NCI-H2107 treated with DMSO at 0.1 percent for 48 hours (cell line): Measurements from ENCODE around the gene PTPRN2.

Experiments used
- DNase-seq: peaks from one replicate; lab custom pipeline; 2025; ENCODE audit not compliant: unreplicated experiment; lab: John Stamatoyannopoulos, UW

PTPRN2 gene

DNA sequence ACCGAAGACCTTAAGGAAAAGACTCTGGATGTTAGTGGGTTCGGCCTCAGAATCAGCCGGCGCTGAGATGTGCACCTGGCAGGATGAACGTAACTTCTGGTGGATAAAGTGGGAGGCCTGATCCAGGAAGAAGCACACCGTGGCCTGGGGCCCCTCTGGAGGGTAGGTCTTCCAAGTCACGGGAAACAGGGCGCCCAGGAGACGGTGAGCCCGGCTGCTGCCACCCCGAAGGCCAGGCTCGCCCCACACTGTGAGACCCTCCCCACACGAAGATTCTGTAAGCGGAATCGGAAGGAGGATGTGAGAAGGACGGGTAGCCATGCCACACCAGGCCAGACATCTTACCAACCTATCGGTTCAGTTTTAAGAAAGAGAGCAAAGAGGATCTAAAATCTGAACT, 971.8 kb downstream of the PTPRN2 start:
- no peak for DNase-seq

DNA sequence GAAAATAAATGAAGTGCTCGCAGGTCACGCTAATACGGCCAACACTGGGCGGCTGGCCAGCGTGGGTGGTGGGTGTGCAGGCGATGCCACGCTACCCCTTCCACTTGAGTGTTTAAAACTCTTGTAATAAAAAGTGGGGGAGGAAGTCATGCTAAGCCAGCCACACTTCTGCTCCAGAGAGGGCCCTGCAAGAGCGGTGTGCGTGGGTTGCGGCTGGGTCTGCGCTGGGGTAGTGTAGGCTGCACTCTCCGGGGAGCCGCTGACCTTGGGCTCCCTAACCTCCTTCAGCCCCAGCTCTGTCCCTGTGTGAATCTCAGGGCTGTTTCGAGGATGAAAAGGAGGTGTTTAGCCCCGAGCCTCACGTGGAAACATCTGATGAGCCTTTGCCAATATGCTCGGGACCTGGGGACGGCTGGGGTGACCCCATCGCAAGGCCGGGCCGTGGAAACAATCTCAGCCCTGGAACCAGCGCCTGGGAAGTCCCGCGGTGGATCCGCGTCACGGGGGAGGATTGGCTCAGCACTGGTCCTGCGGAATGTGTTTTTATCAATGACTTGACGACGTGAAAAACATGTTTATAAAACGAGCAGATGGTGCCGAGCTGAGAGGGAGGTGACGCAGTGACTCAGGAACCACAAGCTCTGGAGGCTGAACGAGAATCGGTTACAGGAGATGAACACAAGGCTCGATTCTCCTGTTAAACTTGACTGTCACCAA, 972.4 kb downstream of the PTPRN2 start:
- no peak for DNase-seq

DNA sequence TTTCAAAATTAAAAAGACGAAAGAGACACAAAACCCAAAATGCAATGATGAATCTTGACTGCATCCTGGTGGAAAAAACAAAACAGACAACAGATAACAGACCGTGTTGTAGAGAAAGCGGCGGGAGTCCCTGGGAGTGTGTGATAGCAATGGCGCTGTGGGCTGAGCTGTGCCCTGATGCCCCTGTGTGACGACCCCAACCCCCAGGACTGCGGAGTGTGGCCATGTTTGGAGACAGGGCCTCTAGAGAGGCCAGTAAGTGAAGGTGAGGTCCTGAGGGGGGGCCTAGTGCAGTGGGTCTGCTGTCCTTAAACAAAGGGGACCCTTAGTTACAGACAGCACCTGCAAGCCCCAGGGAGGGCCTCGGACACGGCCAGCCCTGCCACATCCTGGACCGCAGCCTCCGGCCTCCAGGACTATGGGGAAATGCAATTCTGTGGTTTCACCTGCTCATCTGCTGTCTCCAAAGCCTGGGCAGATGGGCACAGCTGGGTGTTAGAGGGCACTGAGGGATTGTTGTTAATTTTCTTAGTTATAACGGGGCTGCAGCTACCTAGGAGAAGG, 973.1 kb downstream of the PTPRN2 start:
- no peak for DNase-seq

DNA sequence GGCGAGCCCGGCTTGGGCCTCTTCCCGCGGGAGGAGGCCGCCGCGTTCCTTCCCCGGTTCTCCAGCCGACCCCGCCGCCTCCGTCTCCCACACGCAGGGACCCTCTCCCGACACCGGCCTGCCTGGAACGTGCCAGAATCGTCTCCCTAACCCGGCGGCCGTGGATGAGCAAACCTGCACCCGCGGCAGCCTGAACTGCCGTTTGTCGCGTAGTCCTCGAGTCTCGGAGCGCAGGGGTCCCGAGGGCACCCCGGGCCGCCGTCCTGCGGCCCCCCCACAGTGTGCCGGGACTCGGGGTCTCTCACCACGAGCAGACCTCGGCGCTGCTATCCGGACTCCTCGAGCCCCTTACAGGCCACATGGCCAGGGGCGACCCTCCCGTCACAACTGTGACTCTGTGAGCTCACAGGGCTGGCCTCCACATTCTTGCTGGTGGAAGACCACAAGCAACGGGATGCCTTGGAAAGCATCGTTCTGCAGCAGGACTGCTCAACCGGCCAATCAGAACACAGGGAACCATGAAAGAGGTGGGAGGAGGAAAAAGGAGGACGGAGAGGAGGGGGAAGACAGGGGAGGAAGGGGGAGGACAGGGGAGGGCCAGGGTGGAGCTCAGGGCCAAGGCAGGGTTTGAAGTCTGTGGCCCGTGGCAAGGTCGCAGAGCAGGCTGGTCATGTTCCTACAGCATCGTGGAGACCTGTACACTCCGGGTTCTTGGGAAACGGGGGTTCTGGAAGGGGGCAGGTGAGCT, 973.9 kb downstream of the PTPRN2 start:
- DNase-seq, result no peak

DNA sequence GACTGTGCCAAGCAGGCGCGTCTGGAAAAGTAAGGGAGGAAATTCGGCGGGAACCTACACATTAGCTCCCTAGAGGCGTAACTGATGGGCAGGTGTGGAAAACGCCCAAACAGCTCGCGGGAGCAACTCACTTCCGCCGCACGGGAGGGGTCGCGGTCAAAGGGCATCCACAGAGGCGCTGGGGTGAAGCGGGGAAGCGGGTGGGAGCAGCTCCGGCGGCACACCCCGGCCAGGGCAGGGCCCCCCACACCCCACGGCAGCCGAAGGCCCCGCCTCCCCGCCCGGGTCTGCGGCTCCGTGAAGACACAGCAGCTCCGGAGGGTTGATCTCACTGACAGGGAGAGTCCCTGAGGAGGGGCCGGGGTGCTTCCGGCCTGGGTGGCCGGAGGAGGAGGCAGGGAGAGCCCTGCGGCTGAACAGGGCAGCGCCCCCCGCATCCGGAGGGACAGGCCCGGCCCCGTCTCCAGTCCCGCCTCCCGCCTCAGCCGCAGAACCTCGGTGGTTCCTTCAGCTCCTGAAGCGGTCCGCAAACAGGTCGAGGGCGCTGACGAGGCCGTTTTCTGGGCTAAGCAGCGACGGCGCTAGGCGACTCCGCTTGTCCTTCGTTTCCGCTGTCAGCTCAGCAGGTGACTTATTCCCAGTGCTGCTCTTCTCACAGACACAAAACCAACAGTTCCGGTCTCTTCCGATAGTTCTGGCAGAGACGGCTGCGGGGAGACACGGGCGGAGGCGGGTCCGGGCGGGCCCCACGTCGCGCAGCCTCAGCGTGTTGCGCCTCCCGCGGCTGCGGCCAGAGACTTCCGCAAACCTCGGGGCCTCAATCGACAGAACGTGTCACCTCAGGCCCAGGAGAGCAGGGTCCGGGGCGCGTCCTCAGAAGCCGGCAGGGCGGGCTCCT, 974.7 kb downstream of the PTPRN2 start:
- no peak for DNase-seq

DNA sequence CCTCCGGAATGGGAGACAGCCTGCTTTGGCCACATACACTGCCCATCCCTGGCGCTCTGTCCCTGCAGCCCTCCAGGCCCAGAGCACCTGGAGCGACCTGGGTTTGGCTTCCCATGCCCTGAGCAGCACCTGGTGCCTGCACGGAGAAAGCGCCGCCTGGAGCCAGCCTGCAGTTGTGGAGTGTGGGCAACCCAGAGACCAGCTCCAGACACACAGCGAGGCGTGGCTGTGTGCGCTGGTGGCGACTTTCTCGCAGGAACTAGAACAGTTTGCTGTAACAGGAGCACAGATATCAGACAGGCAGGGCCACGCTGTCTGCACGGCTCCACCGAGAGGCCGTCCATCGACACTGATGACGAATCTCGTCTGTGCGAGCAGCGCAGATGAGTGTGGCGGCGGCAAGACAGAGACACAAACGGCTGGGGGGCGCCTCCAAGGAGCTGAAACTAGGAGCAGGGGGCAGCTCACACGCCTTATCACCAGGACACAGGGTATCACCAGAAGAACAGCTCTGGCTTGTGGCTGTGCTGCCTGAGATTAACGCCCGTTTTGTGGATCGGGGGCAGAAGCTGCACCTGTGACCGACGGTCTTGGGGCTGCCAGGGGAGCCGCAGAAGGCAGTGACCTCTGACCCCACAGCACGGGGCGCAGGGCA, 975.5 kb downstream of the PTPRN2 start:
- no peak for DNase-seq

DNA sequence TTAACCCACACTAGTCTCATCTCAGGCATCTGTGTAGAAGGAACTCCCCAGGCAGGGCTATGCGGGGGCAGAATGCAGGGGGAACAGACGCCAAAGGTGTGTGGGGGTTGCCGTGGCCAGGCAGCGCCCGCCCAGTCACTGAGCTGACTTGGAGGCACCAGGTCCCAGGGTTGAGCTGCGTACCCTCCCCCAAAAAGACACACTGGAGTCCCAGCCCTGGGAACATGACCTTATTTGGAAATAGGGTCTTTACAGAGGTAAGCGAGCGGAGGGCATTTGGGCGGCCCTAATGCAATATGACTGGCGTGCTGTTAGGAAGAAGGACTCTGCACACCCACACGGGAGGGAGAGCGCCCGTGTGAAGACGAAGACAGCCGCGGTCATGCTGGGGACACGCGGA, 976.3 kb downstream of the PTPRN2 start:
- DNase-seq, result no peak

DNA sequence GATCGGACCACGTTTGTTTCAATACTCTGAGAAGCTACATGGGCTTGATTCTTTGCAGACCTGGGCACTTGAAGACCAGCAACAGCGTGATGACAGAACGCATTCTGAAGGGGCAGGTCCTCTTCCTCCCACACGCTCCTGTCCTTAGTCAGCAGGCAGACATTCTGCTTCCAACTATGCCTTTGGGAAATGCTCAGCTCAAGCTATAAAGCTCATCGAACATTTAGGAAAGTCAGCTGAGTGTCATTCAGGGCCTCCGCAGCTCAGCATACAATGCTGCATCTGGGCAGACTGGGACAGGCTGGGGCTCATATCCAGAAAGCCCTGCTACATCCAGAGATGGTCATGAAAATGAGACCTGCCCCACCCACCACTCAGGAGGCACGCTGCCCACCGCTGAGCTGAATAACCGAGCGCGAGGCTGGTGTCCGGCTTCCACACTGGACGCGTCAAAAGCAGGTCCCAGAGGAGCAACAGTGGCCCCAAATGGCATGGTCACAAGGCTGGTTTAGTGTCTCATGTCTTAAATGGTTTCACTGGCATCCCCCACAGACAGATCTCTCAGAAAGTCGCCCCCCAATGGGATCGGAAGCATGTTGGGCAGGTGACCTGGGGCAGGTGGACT, 976.8 kb downstream of the PTPRN2 start:
- DNase-seq, result no peak

DNA sequence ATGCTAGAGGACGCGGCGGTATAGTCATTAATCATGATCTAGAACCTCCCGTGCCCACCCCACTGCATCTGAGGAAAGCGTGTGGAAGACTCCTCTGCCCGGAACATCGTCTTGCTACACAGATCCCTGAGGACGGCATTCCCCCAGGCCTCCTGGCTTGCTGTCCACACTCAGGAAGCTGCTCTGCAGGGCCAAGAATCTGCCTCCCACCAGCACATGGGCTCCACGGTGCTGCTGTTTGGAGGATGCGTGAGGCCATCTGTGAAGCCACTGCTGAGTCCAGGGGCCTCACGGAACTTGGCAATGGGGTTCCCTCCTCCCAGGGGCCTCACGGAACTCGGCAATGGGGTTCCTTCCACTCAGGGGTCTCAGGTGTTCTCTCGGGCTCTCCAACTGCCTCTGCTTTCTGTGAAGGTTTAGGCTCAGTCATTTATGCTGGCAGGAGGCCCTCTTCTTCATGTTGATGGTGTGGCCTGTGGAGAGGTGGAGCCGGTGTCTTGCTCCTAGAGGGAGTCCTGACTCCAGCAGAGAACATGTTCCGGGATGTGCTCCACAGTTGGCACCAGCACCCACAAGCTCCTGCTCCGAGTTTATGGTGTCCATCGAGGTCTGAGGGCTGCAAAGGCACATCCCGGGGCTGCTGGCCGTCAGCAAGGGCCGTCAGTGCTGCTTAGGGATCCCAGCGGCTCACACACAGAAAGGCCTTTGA, 977.5 kb downstream of the PTPRN2 start:
- no peak for DNase-seq

DNA sequence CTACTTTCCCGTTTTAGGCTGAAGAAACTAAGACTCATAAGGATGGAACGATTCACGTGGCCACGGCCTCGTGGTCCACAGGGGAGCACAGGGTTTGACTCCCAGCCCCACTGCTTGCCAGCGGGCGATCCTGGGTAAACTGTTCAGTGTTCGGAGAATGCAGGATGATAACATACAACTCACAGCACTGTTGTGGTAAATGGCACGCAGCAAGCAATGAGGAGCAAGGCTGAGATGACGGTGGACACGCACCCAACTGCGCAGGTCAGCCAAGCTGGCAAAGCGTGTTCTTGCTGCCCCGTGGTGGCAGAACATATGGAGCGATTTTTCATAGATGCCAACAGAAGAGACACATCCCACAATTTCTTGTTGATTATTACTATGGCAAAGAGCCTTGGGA, 978.1 kb downstream of the PTPRN2 start:
- DNase-seq, result no peak

DNA sequence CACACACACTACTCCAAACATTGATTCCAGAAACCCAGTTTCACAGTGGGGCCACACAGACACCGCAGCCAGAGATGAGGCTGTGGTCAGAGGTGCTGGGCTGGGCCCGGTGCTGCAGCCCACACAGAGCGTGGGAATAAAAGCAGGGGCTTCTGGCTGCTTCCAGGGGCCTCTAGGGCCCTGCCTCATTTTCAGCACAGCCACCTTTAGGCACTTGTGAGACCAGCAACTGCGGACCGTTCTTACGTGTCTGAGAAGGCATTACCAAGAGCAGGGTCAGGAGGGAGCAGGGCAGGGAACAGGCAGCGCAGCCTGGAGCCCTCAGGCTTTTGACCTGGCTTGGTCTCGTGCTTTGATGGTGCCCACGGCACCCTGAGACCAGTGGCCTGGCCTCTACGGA, 980.4 kb downstream of the PTPRN2 start:
- no peak for DNase-seq

DNA sequence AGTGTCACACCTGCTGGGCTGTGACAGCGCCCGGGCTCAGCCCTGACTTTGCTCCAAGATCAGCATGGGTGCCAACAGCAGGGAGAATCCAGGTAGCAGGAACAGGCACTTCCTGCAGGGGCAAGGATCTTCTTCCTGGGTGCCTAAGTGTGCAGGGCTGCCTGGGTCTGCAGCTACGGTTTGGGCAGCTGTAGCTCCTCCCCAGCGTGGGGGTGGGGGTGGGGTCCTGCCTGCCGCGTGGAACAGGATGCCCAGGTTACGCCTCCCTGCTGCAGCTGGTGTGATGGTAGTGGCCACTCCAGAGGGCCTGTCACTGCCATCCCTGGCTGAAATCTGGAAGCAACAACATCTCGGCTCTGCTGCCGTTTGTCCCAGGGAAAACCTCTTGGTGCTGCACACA, 981.5 kb downstream of the PTPRN2 start:
- DNase-seq, result no peak

DNA sequence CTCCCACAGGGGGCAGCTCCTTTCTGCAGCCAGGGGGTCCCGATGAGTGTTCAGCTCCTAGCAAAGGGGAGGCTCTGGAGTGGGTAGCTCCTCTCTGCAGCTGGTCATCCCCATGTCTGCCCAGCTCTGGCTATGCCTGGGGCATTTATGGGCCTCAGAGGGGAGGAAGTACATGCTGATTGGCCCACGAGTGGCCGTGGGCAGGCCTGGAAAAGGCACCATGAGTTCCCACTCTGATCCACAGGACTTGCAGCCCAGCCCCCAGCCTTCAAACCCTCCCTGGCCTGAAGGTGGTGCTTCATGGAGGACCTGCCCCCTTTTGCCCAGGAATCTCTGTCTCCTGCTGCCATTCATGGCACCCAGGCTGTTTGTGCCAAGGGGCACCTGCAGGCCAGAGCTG, 982.0 kb downstream of the PTPRN2 start:
- DNase-seq, result no peak

DNA sequence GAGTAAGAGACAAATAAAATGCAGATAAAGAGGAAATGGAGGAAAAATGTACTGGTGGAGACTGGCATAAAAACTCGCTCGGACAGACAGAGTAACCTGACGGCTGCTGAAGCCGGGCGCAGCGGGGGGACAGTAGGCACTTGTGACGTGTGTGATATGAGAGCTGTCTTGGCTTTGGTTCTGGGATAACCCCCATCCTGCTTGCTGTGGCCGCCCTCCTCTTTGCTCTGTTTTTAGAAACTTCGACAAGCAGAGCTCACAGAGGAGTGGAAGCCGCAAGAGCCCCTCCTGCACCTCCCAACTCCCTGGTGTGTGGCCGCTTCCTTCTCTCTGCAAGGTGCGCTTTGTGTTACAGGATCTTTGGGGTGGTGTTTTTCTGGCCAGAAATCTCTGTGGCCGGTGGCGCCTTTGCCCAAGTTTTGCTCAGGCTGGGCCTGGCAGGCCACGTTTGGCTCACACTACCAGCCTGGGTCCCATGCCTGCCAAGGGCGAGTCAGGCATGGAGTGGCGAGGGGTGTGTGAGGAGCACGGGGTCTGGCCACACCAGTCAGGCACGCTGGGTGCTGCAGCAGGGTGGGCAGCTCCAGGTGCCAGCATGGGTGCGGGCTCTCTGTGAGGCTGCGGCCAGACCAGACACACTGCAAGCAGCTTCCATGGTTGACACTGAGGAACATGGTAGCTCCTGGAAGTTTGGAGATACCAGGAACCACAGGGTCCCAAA, 982.8 kb downstream of the PTPRN2 start:
- no peak for DNase-seq

DNA sequence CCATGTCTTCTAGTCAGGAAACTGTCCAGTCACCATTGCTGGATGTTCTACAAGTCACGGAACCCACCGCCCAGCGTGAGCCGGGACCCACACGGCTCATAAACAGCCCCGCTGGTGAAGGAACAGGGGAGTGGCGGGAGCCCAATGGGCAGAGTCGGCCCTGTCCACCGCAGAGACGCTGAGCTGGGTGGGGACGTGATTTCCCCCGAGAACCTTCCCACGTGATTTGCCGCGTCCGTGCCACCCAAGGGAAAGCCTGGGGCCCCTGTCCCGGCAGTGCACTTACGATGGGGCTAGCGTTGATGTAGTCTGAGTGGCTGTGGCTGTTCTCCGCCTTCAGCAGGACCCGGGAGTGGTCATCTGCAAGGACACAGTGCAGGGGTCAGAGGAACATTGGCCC, 983.9 kb downstream of the PTPRN2 start:
- no peak for DNase-seq

DNA sequence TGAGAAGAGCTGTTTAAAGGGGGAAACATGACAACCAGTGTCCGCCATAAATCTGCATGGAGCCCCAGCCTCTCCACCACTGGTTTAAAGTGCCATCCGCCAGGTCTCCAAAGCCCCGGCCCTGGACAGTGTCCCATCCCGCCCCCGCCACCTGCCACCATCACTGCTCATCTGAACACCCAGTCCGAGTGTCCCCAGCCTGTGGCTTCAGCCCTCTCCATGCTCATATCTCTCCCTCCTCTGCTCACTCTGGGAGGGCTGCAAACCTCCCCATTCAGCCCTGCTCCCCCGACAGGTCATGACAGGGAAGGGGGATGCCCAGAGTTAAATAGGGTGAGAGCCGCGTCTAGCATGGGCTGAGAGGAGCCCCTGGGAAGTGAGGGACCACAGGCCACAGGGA, 984.6 kb downstream of the PTPRN2 start:
- no peak for DNase-seq

DNA sequence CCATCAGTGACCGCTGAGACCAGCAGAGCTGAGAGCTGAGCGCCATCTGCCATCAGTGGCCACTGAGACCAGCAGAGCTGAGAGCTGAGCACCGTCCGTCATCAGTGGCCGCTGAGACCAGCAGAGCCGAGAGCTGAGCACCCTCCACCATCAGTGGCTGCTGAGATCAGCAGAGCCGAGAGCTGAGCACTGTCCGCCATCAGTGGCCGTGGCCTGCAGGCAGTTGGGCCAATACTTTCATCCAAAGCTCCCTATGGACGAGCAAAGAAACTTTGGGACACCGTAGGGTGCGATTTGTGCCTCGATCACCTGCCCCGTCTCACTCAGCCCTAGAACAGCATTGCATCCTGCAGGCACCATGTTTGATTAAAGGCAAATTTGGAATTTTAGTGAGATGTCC, 985.0 kb downstream of the PTPRN2 start:
- no peak for DNase-seq

DNA sequence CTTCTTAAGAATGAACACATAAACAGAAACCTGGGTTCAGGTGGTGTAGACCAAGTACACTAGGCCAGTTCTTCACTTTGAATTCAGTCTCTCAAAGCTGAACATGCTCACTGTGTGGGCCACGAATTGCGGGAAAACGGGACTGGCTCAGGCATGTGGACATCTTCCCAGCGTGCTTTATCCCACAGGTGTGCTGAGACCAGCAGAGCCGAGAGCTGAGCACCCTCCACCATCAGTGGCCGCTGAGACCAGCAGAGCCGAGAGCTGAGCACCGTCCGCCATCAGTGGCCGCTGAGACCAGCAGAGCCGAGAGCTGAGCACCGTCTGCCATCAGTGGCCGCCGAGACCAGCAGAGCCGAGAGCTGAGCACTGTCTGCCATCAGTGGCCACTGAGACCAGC, 985.5 kb downstream of the PTPRN2 start:
- DNase-seq, result no peak

DNA sequence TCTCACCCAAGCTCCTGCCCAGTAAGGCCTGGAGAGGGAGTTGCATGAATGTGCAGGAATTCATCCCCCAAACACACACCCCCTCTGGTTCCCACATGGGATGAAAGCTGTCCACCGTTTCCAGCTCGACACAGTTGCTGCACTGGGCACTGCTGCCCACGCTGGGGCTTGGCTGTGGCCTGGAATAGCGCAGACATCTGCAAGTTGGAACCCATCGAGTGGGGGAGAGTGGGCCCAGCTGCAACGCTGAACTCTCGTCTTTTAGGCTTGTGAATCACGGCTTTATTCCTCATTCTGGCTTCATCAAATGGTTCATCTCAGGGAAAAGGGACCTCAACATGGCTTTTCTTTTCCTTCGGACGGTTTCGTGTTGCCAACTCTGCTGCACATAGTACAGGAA, 986.1 kb downstream of the PTPRN2 start:
- DNase-seq, result no peak
